ENCODE measurements around the gene OR9Q1.

The OR9Q1 gene

GRCh38 chr11:58070585-58070984, 46.9 kb downstream of the OR9Q1 start:
- no peak overlapping the region for H3K27ac ChIP-seq
- TF ChIP-seq CTCF (conservative IDR thresholded peaks at IDR 0.05), result no peak

- no peak overlapping the region for H3K27ac ChIP-seq
- TF ChIP-seq CTCF (conservative IDR thresholded peaks at IDR 0.05), result no peak
Measured at GRCh38 chr11:58075781-58076180, 52.1 kb downstream of the OR9Q1 start.

GRCh38 chr11:58086528-58086927, 62.8 kb downstream of the OR9Q1 start:
- TF ChIP-seq CTCF (conservative IDR thresholded peaks at IDR 0.05), result no peak
- no peak overlapping the region for H3K27ac ChIP-seq

- H3K27ac ChIP-seq, result no peak overlapping the region
- no peak for TF ChIP-seq CTCF (conservative IDR thresholded peaks at IDR 0.05)
Measured at GRCh38 chr11:58097437-58097836, 73.8 kb downstream of the OR9Q1 start.

GRCh38 chr11:58121096-58121495, 97.4 kb downstream of the OR9Q1 start:
- TF ChIP-seq CTCF (conservative IDR thresholded peaks at IDR 0.05), result no peak
- no peak overlapping the region for H3K27ac ChIP-seq

GRCh38 chr11:58125469-58125868, 101.8 kb downstream of the OR9Q1 start, which contains the start of gene OR9I1:
Gene OR9I1 (minus strand): TSS chr11:58125530. CDS start chr11:58119444, 6,086 bp downstream.
- H3K27ac ChIP-seq, result no peak within 1 kb of the TSS
- no peak for TF ChIP-seq CTCF (conservative IDR thresholded peaks at IDR 0.05)

- no peak for TF ChIP-seq CTCF (conservative IDR thresholded peaks at IDR 0.05)
Measured at GRCh38 chr11:58127350-58127749, 103.7 kb downstream of the OR9Q1 start.

More at GRCh38 chr11:58127350-58127749, 103.7 kb downstream of the OR9Q1 start:
- no peak overlapping the region for H3K27ac ChIP-seq
